ENCODE measurements around the gene SPEN. TPM values are rescaled to one million over a fixed set of nuclear protein-coding genes. Genes with fewer than 3 reads are reported as not detected.

Gene SPEN
- total and polyA plus RNA-seq, 9 of the 15 experiments (the other 6 are each of a cell fraction or from before 2014, with no cell fraction given) = 5.7 to 87.5 (median 27.2) TPM

DNA sequence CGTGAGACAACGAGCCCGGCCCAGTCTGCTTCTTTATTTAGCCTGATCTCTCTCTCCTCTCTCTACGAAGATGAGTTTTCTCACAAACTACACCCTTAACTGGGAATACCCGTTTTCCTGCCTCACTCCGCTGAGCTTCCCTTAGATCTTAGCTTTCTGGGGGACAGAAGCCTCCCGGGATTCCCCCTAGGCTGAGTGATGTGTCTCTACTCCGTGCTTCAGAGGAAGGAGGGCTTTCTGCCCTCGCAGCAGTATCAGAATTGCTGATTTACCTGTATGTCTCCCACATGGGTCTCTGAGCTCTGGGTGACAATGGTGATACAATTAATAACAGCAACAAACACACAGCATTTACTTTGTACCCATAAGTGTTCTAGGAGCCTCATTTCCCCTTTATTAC, 127.3 kb downstream of the SPEN start:
- DNase-seq (ENCODE audit: extremely low read depth in 1 of 4, low spot score in 3 of 4) (peak in 1 of 4 experiments; percentile 20), FAIRE-seq (no peak), ATAC-seq (no peak)
- Histone ChIP-seq H3K9me1 (ENCODE audit: control insufficient read depth, insufficient read depth, low read length) (no peaks in the 10 kb centered on the region), H3K4me3 (peak overlapping the region; percentile 82), H3K4me2 (ENCODE audit: insufficient read depth, low read length) (peak overlapping the region; percentile 88), H3K9me3 (replicated peaks; ENCODE audit: control insufficient read depth, insufficient read depth, low read depth, low read length) (no peaks in the 10 kb centered on the region), H3K79me2 (ENCODE audit: control insufficient read depth, insufficient read depth, low read length) (peaks cover 37% of the 10 kb centered on the region), H3K9ac (ENCODE audit: insufficient read depth in 1 of 2, low read depth in 2 of 2, low read length in 2 of 2) (peak overlapping the region; percentile 73 to 94), H3K36me3 (ENCODE audit: control insufficient read depth, insufficient read depth, low read length) (peaks cover 29% of the 10 kb centered on the region), H3K27ac (ENCODE audit: extremely low read depth, low read depth, low read length) (peak overlapping the region; percentile 78), H4K20me1 (replicated peaks; ENCODE audit: control insufficient read depth, insufficient read depth, low read length) (no peaks in the 10 kb centered on the region), H2AFZ (ENCODE audit: low read depth, low read length) (peak overlapping the region; percentile 58), H3K4me1 (replicated peaks in 1 of 2; ENCODE audit: control insufficient read depth in 2 of 2, insufficient read depth in 2 of 2, low read length in 2 of 2) (peaks cover 11 to 14% of the 10 kb centered on the region in 2 experiments; a peak in 4 of 5 replicates), H3K27me3 (ENCODE audit: control insufficient read depth in 2 of 2, insufficient read depth in 2 of 2, low read length in 2 of 2) (no peaks in the 10 kb centered on the region)
- in situ Hi-C loops (cut with MboI) = no loop called here
- 23% methylated on average over 9 of the region's 9 CpGs for WGBS (ENCODE audit: insufficient coverage, low coverage, missing lambda C conversion rate)
- TSS peak; percentile 61 for BruUV-seq (replicated peaks)
- ChIA-PET POLR2A (interaction anchor here (0.5 to 1.5 kb wide), 7 partner anchors 11 to 1809 kb away, joined by 3 to 5 read pairs (median 4); no protein-coding TSS in a partner anchor), CTCF (ENCODE audit: low intra/inter-chr PET ratio) (no interaction called here)
- TF ChIP-seq TBL1XR1 (IDR thresholded peaks at IDR 0.05; ENCODE audit: low read length in 2 of 2) = no peak
- TF ChIP-seq UBTF (IDR thresholded peaks at IDR 0.05; ENCODE audit: borderline replicate concordance in 1 of 2, low read depth in 2 of 2, low read length in 2 of 2) = 0 out of 4 replicates have a peak, but pooled peaks of 1 of the 2 experiments have one; percentile 16
- no peak for TF ChIP-seq RBM25 (IDR thresholded peaks at IDR 0.05; ENCODE audit: low read depth, low read length, severe bottlenecking)
- TF ChIP-seq TBP (optimal IDR thresholded peaks at IDR 0.05; ENCODE audit: low read depth, low read length) = no peak
- no peak for TF ChIP-seq KDM1A (IDR thresholded peaks at IDR 0.05)
- intact Hi-C loops (cut with micrococcal nuclease) = no loop called here

All from K562 (cell line).